Dermis microvascular lymphatic vessel endothelial cell (primary cell): ENCODE measurements around the gene VPS11. TPM values are rescaled to one million over a fixed set of nuclear protein-coding genes. Genes with fewer than 3 reads are reported as not detected.
"Not testable (repeated sequence)": the region's sequence is repeated elsewhere in the genome, so short reads cannot be mapped to it uniquely, and the experiment has no call there.

ENCODE experiments used
- DNase-seq, 2 donors: peaks; one replicate each; pipeline versions ENCODE4 v3.0.0 to v3.0.0-alpha.2; 2010; ENCODE audit warnings: low read depth in 2 of 2
- total RNA-seq: library from RNA; depleted of rRNA; stranded (reverse); fragments of >200 nt; gene quantifications from 2 replicates; pipeline ENCODE4 v1.2.1, GENCODE V29; 2014

VPS11 gene
- total RNA-seq, 1 donor from 2014 or later = 20.0 TPM

DNA sequence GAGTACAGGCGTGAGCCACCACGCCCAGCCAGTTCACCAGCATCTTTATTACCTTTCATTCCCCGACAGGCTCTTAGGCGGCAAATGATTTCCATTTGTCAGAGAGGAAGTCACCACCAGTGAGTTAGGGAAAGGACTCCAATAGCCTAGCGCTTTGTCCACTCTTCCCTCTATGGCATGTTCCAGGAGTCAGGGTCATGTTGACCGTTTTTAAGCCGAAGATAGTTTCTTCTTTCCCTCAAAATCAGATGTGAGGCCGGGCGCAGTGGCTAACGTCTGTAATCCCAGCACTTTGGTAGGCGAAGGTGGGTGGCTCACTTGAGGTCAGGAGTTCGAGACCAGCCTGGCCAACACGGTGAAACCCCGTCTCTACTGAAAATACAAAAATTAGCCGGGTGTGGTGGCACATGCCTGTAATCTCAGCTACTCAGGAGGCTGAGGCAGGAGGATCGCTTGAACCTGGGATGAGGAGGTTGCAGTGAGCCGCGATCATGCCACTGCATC is 35.6 kb downstream of the VPS11 start:
- DNase-seq = not testable (repeated sequence)

DNA sequence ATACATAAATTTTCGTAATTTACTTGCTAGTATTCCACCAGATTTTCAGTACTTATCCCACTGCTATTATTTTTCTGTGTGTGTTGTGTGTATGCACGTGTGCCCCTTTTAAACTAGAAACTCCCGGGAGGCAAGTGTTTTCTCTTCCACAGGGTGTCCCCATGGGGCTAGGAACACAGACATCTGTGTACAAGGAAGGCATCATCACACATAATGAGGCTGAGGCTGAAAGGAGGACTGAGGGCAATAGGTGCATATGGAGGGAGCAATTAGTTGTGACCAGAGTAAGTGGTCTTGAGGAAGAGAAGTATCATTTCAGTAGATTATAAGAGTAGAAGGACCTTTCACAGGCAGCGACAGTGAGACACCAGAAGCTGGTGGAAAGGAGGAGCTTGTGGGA is 36.2 kb downstream of the VPS11 start:
- DNase-seq = no peak

DNA sequence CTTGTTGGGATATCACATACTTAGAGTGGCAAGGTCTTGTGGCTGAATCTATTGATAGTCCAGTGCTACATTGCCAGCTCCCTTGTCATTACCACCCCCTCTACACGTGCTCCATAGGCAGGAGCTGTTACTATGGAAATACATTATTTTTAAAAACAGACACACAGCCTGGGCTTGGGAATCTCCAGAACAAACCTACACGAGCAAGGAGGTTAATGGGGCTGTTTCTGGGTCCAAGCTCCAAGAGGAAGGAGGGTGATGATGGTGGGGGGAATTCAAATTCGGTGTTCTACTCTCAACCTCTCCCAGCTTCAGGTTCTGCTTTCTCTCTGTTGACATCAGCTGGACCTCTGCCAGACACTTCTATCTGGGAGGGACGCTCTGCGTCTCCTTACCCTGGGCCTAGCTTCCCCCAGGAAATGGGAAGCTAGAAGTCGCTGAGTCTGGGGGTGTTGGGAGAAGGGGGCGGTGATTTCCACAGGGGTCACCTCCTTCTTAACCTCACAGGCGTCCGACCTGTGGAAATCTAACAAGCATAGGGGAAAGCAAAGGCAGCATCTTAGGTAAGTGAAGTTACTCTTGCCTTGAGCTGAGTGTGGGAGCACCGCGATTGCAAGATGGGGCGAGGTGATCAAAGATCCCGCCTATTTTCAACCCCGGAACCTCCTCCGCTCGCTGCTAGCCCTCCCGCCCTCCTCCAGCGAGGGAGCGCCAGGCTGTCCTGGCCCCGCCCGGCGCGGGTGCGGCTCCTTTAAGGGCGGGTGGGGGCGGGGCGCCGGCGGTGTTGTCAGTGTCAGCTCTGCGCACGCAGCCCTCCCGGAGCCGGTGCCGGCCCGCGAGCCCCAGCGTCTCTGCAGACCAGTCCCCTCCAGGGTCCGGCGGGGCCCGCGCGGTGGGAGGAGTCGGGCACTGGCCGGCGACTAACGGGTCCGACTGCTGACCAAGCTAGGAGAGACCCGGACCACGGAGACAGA is 39.2 kb downstream of the VPS11 start, which contains the start of gene C2CD2L:
C2CD2L (plus strand) TSS at position 781 of the 974 bp plus-strand sequence. CDS start 398 bp downstream, outside the sequence.
- peak; percentile 63 to 90 for DNase-seq

DNA sequence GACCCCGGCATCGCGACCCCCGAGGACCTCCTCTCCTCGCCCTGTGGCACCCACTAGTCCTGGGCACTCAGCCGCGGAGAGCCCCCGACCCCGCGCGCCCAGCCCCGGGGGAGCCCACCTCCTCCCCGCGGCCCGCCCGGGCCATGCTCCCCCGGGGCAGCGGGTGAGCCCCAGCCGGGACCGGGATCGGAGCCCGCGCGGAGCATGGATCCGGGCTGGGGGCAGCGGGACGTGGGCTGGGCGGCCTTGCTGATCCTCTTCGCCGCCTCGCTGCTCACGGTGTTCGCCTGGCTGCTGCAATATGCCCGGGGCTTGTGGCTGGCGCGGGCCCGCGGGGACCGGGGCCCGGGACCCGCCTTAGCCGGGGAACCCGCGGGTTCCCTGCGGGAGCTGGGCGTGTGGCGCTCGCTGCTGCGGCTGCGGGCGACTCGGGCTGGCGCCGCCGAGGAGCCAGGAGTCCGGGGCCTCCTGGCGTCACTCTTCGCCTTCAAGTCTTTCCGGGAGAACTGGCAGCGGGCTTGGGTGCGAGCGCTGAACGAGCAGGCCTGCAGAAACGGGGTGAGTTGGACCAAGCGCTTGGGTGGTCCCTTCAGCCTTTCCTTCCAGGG is 40.0 kb downstream of the VPS11 start:
- DNase-seq = no peak

DNA sequence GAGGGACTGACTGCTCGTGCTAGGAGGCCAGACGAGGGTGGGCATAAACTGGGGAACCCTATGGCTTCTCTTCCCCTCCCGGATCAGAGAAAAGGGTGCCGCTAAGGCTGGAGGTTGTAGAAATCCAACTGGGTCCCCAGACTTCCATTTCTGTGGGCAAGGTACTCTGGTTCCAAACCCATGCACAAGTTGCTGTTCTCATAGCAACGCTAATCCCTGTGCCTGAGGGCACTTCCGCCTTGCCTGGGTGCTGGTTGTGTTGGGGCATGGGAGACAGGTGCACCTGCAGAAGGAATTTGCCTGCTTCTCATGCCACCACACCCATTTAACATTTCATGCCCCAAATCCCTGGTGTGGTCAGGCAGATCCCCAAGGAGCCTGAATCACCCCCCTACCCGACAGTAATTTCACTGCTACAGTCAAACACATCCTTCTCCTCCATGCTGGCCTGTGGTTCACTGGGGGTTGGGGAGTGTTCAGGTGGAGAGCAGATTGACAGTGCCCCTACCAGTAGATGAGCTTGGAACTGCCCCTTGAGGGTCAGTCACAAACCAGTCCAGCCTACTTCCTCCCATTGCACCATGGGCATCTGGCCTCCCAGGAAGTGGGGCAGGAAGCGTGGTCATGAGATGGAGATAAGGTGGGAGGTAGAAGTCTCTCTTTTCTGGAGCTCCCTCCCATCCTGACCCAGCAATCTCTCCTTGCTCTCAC is 40.7 kb downstream of the VPS11 start:
- DNase-seq = no peak

DNA sequence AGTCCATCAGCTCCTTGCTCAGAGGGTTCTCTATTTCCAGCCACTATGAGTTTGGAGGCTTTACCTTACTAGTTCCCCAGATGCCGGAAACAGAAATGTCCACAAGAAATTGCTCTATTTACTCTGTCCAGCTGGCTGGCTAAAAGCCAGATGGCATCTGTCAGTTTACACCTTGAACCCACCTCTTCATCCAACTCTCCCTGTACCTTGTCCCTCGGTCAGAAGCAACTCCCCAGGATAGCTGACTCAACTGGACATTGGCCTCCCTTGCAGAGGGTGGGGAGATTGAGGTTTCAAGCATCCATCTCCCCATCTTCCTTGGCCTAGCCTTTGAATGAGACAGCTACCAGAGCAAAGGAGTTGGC is 41.2 kb downstream of the VPS11 start:
- no peak for DNase-seq

DNA sequence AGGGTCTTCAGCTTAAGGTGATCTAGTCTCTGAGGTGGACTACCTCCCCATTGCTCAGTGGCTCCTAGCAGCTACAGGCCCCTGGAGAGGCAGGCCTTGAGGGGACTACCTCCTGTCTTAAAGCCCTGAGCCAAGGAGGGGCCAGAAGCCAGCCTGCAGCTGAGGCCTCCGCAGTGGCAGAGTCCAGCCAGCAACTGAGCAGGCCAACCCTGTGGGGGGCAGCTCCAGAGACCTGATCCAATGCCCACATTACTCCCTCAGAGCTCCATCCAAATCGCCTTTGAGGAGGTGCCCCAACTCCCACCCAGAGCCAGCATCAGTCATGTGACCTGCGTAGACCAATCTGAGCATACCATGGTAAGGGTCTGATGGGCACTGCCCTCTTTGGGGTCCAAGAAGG is 42.2 kb downstream of the VPS11 start:
- no peak for DNase-seq

DNA sequence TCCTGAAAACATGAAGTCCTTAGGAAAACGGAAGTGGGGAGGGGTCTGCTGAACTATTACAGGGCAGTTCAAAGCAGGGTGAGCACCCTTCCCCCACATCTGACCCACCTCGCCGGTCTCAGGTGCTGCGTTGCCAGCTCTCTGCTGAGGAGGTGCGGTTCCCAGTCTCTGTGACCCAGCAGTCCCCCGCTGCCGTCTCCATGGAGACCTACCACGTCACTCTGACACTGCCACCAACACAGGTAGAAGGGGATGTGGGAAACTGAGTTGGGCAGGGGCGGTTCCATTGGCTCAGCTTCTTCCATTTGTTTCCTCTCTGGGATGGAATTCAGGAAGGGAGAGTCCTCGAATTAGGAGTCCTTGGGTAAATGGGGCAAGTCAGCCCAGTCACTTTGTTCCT is 42.8 kb downstream of the VPS11 start:
- DNase-seq = no peak

DNA sequence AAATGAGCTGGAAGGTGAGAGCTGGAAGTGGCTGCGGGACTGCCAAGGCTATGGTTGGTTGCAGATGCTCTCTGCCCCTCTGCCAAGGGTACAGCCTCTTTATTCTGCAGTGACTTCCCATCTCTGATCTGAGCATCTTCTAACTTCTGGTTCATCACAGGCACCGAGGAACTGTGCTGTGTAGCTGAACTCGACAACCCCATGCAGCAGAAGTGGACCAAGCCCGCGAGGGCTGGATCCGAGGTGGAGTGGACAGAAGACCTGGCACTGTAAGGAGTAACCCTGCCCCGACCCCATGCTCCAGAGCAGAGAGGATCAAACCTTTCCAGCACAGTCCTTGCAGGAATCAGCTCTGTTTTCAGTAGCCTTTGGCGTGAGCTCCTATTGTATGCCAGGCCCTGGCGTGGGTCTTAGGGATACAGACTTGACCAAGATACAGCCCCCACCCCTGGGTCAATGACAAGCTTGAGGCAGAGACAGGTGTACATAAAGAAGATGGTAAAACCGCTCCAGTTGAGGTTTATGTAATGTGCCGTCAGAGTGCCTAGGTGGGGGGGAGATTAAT is 43.8 kb downstream of the VPS11 start:
- no peak for DNase-seq

DNA sequence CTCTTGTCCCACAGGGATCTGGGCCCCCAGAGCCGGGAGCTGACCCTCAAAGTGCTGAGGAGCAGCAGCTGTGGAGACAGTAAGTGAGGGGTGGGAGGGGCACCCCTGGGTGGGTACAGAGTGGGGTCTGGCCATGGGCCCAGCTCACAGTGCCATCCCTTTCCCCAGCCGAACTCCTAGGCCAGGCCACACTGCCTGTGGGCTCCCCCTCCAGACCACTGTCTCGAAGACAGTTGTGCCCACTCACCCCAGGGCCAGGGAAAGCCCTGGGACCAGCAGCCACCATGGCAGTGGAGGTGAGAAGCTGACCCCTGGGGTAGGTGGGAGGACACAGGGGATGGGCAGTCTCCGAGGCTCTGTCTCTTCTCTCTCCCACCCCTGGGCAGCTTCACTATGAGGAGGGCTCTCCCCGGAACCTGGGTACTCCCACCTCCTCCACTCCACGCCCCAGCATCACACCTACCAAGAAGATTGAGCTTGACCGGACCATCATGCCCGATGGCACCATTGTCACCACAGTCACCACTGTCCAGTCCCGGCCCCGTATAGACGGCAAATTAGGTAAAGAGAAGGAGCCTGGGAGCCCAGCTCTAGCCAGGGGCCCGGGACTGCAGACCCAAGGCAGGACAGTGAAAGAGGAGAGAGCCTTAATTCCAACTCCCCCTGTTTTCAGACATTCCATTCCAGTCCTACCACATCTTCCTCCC is 44.8 kb downstream of the VPS11 start:
- no peak for DNase-seq

DNA sequence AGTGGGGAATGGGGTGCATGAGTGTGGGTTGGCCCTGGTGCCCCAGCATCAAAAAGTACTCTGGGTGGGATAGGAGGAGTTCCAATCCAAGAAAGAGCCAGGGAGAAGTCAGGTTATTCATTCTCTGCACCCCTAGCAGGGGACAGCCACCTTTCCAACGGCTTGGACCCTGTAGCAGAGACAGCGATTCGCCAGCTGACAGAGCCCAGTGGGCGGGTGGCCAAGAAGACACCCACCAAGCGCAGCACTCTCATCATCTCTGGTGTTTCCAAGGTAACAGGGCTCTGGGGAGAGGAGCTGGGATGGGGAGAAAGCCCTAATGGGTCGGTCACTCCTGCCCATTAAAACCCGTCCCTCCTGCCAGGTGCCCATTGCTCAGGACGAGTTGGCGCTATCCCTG is 46.1 kb downstream of the VPS11 start:
- no peak for DNase-seq

DNA sequence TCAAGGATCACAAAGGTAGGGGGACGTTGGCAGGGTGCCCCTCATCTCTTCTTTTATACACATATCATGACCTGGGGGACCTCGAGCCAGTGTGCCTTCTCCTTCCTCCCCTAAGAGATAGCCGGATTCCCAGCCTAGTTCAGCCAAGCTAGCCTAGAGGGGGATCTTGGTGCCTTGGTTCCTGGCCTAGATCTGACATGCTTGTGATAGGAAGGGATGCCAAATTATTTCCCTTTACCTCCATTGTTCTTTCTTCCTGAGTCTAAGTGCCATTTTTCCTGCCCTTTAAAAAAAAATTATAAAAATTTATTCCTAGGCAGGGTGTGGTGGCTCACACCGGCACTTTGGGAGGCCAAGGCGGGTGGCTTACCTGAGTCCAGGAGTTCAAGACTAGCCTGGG is 46.7 kb downstream of the VPS11 start:
- no peak for DNase-seq

DNA sequence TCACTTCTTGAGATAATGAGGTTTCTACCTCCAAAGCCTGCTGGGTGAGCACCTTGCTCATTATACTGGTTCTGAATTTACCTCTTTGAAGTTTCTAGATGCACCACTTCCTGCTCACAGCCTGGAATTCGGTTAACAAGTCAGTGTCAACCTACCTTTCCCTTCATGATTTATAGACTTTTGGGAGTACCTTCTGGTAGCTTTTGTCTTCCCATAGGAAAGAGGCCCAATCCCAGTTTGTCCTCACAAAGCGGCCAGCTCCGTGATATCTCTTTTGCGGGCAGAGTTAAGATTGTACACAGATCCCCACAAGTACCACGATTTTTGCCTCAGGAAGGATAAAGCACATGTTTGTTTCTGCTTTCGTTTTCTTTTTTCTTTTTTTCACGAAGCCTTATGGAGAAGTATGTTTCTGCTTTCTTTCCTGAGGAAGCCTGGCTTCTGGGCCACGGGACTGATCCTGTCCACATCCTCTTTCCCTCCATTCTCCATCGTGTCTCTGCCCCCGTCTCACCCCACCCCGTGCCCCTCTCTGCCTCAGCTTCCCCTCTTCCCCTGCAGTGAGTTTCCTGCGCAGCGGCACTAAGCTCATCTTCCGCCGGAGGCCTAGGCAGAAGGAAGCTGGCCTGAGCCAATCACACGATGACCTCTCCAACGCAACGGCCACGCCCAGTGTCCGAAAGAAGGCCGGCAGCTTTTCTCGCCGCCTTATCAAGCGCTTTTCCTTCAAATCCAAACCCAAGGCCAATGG is 48.0 kb downstream of the VPS11 start:
- DNase-seq = no peak

DNA sequence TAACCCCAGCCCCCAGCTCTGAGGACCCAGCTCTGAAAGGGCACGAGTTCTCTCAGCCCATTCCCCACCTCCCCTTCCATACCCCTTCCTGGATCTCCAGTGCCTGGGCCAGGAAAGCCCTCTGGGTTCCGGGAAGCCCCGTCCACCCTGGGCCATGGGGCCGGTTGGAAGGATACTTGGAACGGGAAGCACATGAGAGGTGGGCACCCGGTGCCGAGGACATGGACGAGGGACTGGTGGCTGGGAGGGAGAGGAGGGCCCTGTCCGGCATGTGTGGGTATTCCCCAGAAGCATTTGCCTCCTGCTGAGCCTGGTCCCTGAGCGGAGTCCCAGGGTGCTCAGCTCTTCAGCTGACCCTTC is 48.6 kb downstream of the VPS11 start:
- no peak for DNase-seq

DNA sequence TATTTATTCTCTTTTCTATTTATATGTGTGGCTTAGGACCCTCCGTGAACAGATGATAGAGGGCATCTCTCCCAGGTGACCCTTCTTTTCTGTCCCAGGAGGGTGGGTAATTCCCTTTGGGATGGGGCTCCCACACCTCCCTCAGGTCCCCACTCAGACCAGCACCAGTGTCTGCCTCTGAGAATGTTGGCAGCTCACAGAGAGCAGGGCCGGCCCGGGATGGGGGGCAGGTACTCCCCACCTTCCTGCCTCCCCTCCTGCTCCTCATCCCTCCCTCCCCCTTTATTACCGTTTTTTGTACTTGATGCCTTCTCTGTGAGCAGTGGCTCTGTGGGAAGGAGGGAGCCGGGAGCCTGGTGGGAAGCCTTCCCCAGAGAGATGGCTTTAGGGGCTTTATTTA is 49.0 kb downstream of the VPS11 start:
- no peak for DNase-seq

DNA sequence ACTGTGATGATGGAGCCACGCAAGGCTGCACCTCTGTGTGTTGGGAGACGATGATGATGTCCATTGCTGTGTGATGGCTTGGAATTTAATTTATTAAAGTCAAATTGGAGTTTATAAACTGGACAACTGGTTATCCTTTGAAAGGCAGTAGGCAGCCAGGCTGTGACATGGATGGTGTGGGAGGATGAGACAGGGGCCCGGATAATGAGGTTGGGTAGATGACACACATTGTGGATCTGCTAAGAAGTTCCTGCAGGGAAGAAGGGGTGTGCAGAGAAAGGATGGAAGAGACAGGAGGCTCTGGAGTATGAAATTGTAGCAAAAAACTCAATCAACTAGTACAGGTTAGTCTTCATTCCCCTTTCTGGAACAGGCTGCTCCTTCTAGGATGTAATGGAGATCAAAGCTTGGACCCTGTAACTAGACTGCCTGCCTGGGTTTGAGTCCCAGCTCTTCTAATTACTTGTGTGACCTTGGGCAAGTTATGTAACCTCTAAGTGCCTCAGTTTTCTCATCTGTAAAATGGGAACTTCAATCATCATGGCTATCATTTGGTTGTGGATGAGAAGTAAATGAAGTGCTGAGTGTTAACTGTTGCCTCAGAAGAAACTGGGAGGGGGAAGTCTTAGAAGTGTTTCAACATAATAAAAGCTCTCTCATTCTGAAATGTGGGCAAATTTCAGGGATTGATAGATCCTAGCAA is 49.5 kb downstream of the VPS11 start:
- no peak for DNase-seq

DNA sequence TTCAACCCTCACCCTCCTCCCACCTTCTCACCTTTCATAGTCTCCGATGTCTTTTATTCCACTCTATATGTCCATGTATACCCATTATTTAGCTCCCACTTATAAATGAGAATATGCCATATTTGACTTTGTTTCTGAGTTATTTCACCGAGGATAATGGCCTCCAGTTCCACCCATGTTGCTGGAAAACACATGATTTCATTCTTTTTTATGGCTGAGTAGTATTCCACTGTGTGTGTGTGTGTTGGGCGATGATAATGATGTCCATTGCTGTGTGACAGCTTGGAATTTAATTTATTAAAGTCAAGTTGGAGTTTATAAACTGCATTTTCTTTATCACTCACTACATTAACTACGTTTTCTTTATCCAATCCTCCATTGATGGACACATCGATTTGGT is 50.6 kb downstream of the VPS11 start:
- no peak for DNase-seq

DNA sequence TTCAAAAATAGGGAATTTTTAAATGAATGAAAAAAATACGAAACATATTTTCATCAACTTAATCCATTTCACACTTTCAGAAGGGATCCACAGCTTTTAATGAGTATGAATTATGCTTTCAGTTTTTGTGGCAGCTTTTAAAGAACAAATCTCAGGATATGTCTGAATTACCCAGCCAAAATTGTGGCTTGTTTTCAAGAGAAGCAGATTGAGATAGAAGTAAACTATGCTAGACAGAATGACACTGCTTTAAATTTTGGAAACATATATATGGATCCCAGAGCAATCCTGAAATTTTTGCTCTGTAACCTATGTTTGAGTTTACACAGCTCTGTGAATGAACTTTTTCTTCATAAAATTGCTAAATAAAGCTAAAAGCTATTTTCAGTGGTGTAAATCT is 51.3 kb downstream of the VPS11 start:
- DNase-seq = no peak

DNA sequence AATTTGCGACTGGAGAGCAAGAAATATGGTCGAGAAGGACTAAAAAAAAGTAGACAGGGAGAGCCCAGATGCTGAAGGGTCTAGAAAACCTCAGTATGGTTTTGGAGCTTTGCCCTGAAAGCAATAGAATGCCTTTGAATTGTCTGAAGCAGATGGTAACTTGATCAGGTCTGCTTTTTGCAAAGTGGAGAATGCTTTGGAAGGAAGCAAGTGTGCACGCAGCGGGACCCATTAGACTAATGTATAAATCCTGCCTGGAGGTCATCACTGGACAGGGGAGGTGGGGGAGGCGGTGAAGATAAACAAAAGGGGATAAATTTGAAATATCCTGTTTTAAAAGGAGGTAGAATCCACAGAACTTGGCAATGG is 53.0 kb downstream of the VPS11 start:
- peak in 1 of 2 donors; percentile 24 for DNase-seq
